Activated CD4-positive, alpha-beta T cell treated with anti-CD3 and anti-CD28 coated beads, Interleukin-2, amount 50 U/mL, for 48 hours (primary cell): ENCODE results near the gene TNRC6A.
"Not testable (repeated sequence)": the region's sequence is repeated elsewhere in the genome, so short reads cannot be mapped to it uniquely, and the experiment has no call there.

Source experiments
- DNase-seq, 2 experiments: peaks; one replicate each; pipeline ENCODE4 v3.0.0-alpha.2; 2020

The TNRC6A gene

GRCh38 chr16:24729243-24729950 lies at the start of gene TNRC6A:
Gene TNRC6A (plus strand): TSS chr16:24729651. CDS start chr16:24729842, 191 bp downstream.
- DNase-seq = peak; percentile 84 to 87

GRCh38 chr16:24681793-24682192 lies 47.7 kb upstream of the TNRC6A start:
- no peak for DNase-seq

GRCh38 chr16:24683250-24683649 lies 46.2 kb upstream of the TNRC6A start:
- no peak for DNase-seq

GRCh38 chr16:24683847-24684493 lies 45.5 kb upstream of the TNRC6A start:
- no peak for DNase-seq

- no peak for DNase-seq
Measured at GRCh38 chr16:24685539-24686432, 43.7 kb upstream of the TNRC6A start.

GRCh38 chr16:24686678-24687077 lies 42.8 kb upstream of the TNRC6A start:
- no peak for DNase-seq

- DNase-seq = no peak
Measured at GRCh38 chr16:24688359-24688758, 41.1 kb upstream of the TNRC6A start.

GRCh38 chr16:24689128-24689527 lies 40.3 kb upstream of the TNRC6A start:
- no peak for DNase-seq

- DNase-seq = no peak
Measured at GRCh38 chr16:24692854-24693253, 36.6 kb upstream of the TNRC6A start.

- no peak for DNase-seq
Measured at GRCh38 chr16:24694931-24695330, 34.5 kb upstream of the TNRC6A start.

- no peak for DNase-seq
Measured at GRCh38 chr16:24696699-24697098, 32.8 kb upstream of the TNRC6A start.

GRCh38 chr16:24698308-24698707 lies 31.1 kb upstream of the TNRC6A start:
- no peak for DNase-seq

- no peak for DNase-seq
Measured at GRCh38 chr16:24699151-24699723, 30.2 kb upstream of the TNRC6A start.

GRCh38 chr16:24700549-24701392 lies 28.7 kb upstream of the TNRC6A start:
- no peak for DNase-seq

GRCh38 chr16:24701521-24701951 lies 27.9 kb upstream of the TNRC6A start:
- no peak for DNase-seq

- DNase-seq = not testable (repeated sequence)
Measured at GRCh38 chr16:24707760-24708159, 21.7 kb upstream of the TNRC6A start.

GRCh38 chr16:24713379-24713778 lies 16.1 kb upstream of the TNRC6A start:
- DNase-seq = no peak

GRCh38 chr16:24717411-24717810 lies 12.0 kb upstream of the TNRC6A start:
- no peak for DNase-seq

- no peak for DNase-seq
Measured at GRCh38 chr16:24718967-24719521, 10.4 kb upstream of the TNRC6A start.

- peak; percentile 58 to 72 for DNase-seq
Measured at GRCh38 chr16:24721830-24722238, 7.6 kb upstream of the TNRC6A start.

GRCh38 chr16:24723663-24724062 lies 5.8 kb upstream of the TNRC6A start:
- no peak for DNase-seq

- no peak for DNase-seq
Measured at GRCh38 chr16:24728011-24728410, 1.4 kb upstream of the TNRC6A start.
